Peyer's patch (tissue), 4 donors: ENCODE data around the gene NOG. TPM values are rescaled to one million over a fixed set of nuclear protein-coding genes. Genes with fewer than 3 reads are reported as not detected.

Experiments used
- DNase-seq, 3 donors: peaks; one replicate each; pipeline ENCODE4 v3.0.0-alpha.2; 2017 to 2019
- H3K27ac ChIP-seq, 4 donors: fragments of 200-600 bp; sonication (generic); one replicate each; pipeline ENCODE4 v1.5.1; 2016 to 2019
- H3K27me3 ChIP-seq, 2 donors: fragments of 200-600 bp; sonication (generic); one replicate each; pipeline ENCODE4 v1.5.1; 2019
- H3K36me3 ChIP-seq, 3 donors: fragments of 200-600 bp; sonication (generic); one replicate each; pipeline ENCODE4 v1.5.1; 2016 to 2019
- H3K4me1 ChIP-seq, 4 donors: fragments of 200-600 bp; sonication (generic); one replicate each; pipeline ENCODE4 v1.5.1; 2016 to 2019
- H3K4me3 ChIP-seq, 4 donors: fragments of 200-600 bp; sonication (generic); 1 replicate in 3 of 4; 2 replicates in 1 of 4; pipeline ENCODE4 v1.5.1; 2016 to 2019; ENCODE audit warnings: mild to moderate bottlenecking in 1 of 4
- H3K9me3 ChIP-seq, 4 donors: fragments of 200-600 bp; sonication (generic); one replicate each; pipeline ENCODE4 v1.5.1; 2016 to 2019; ENCODE audit warnings: mild to moderate bottlenecking in 1 of 4
- POLR2A ChIP-seq, 2 donors: fragments of 450-650 bp; IDR thresholded peaks; one replicate each; pipeline ENCODE4 v1.5.1; 2017; ENCODE audit warnings: antibody characterized with exemption in 2 of 2, mild to moderate bottlenecking in 2 of 2, moderate library complexity in 2 of 2
- total RNA-seq, 4 donors: library from RNA; depleted of rRNA; stranded (reverse); fragments of >200 nt; gene quantifications; one replicate each; pipeline ENCODE4 v1.1.0, GENCODE V29; 2016
- TF ChIP-seq, protein P1 (sequence below), 6 experiments: fragments of 450-650 bp in 4 of 6; fragments of 200-600 bp in 2 of 6; sonication (generic) in 1 of 6; IDR thresholded peaks; one replicate each; pipeline ENCODE4 v1.5.1; 2017 to 2019; ENCODE audit warnings: antibody characterized with exemption in 6 of 6, mild to moderate bottlenecking in 3 of 6, moderate library complexity in 1 of 6

NOG gene
- total RNA-seq, 4 donors from 2014 or later: 0.40 TPM; not detected in 3

DNA sequence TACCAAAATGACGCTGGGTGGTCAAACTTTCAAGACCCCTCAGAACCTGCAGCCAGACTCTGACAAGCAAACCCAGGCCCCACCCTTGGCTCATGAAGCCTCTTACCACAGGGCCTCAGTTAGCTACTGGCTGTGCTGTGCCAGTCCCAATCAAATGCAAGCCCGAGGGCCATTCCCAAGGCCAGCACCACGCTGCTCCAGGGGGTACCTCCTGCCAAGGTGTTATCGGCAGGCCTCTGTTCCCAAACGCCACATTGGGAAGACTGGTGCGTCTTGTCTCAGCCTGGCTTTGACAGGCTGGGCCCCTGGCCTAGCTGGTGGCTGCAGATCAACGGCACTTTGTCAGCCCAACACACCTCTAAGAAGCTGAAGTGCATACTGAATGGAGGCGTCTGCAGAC lies 35.8 kb upstream of the NOG start:
- H3K4me3 ChIP-seq: no peak overlapping the region
- no peaks in the 10 kb centered on the region for H3K36me3 ChIP-seq
- no peaks in the 10 kb centered on the region for H3K27me3 ChIP-seq
- no peaks in the 10 kb centered on the region for H3K4me1 ChIP-seq
- H3K27ac ChIP-seq: no peak overlapping the region
- TF ChIP-seq, protein P1, sequence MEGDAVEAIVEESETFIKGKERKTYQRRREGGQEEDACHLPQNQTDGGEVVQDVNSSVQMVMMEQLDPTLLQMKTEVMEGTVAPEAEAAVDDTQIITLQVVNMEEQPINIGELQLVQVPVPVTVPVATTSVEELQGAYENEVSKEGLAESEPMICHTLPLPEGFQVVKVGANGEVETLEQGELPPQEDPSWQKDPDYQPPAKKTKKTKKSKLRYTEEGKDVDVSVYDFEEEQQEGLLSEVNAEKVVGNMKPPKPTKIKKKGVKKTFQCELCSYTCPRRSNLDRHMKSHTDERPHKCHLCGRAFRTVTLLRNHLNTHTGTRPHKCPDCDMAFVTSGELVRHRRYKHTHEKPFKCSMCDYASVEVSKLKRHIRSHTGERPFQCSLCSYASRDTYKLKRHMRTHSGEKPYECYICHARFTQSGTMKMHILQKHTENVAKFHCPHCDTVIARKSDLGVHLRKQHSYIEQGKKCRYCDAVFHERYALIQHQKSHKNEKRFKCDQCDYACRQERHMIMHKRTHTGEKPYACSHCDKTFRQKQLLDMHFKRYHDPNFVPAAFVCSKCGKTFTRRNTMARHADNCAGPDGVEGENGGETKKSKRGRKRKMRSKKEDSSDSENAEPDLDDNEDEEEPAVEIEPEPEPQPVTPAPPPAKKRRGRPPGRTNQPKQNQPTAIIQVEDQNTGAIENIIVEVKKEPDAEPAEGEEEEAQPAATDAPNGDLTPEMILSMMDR (IDR thresholded peaks at IDR 0.05): no peak
- TF ChIP-seq POLR2A (IDR thresholded peaks at IDR 0.05): no peak
- no peaks in the 10 kb centered on the region for H3K9me3 ChIP-seq
- no peak for DNase-seq

DNA sequence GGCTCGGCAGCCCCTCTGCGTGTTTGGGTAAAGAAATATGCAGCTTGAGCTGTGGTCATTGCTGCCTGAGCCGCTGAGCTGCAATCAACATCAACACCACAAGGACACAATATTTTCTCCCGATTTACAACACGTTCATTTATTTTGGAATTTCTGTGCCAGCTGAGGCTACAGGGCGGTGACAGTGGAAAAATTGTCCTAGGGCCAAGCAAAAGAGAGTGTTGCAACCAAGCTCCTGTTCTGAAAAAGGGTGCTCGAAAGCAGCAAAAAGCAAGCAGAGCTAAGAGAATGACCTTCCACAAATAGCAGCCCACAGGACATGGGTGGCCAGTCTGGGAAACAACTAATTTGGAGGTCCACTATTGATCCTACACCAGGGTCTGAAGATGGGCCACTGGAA lies 35.4 kb upstream of the NOG start:
- no peak overlapping the region for H3K4me3 ChIP-seq
- H3K27ac ChIP-seq: no peak overlapping the region
- H3K9me3 ChIP-seq: no peaks in the 10 kb centered on the region
- H3K4me1 ChIP-seq: no peaks in the 10 kb centered on the region
- no peaks in the 10 kb centered on the region for H3K36me3 ChIP-seq
- TF ChIP-seq POLR2A (IDR thresholded peaks at IDR 0.05): no peak
- TF ChIP-seq, protein P1 (IDR thresholded peaks at IDR 0.05): no peak
- DNase-seq: no peak
- no peaks in the 10 kb centered on the region for H3K27me3 ChIP-seq

DNA sequence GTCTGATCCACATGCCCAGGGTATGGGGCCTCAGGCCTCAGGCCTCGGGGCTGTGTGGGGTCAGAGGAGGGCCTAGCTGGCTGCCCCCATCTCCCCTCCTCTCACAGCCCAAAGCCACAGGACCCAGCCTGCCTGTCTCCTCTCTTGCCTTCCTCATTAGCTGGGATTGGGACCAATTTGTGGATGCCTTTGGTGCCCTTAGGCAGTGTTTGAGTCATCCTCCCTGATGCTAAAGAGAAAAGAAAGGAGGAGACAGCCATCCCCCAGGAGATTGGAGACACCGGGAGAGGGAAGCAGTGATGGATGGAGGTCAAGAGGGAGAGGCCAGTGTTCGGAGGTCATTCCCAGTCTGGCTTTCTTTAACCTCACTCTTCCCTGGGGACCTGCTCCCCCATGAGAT lies 23.3 kb upstream of the NOG start:
- Histone ChIP-seq H3K27me3 (no peaks in the 10 kb centered on the region), H3K4me1 (no peaks in the 10 kb centered on the region), H3K9me3 (no peaks in the 10 kb centered on the region), H3K36me3 (no peaks in the 10 kb centered on the region), H3K27ac (no peak overlapping the region), H3K4me3 (no peak overlapping the region)
- DNase-seq: no peak
- TF ChIP-seq, protein P1 (IDR thresholded peaks at IDR 0.05): no peak
- no peak for TF ChIP-seq POLR2A (IDR thresholded peaks at IDR 0.05)

DNA sequence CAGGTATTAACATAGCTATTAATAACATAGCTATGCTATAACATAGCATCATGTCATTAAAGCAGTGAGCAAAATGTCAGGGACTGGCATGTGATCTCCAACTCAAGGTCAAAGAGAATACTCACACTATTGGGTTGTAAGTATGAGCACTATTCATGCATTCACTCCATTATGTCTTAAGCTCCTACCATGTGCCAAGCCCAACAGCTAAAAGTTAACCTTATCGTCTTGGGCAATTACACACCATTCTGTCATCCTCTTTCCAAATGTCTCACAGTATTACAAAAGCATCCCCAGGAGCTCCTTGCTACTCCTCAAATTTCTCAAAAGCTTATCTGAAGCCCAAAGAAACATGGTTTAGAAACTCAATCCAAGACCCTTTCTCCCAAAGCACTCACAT lies 22.0 kb upstream of the NOG start:
- TF ChIP-seq, protein P1 (IDR thresholded peaks at IDR 0.05): no peak
- no peak for TF ChIP-seq POLR2A (IDR thresholded peaks at IDR 0.05)
- DNase-seq: no peak
- Histone ChIP-seq H3K4me3 (no peak overlapping the region), H3K36me3 (no peaks in the 10 kb centered on the region), H3K9me3 (no peaks in the 10 kb centered on the region), H3K27me3 (no peaks in the 10 kb centered on the region), H3K4me1 (no peaks in the 10 kb centered on the region), H3K27ac (no peak overlapping the region)

DNA sequence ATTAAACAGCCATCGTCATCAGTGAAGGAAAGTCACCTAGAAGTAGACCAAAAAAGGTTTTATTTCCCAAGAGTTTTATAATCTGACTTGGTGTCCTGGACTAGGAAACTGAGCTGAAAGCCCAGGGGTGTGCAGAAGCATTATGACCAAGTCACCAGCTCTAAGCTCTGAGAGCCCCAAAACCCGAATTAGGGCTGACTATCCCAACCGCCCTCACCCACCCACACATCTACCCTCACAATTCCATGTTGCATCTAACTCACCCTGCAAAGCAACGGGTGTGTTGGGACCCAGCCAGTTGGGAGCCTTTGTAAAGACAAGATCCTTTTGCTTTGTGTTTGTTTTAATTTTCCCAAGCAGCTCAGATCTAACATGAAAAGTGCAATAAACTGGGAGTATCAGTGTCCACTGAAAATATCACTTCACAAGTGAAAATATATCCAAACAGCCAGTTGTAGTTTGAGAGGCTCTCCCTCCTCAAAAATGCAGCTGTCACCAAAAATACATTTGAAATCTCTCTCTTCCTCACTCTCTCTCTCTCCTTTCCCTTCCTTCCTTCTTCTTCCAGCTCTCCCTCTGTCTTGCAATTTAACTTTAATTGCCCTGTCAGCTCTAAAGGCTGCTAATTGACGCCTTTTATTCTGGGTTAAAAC lies 16.2 kb upstream of the NOG start:
- H3K27me3 ChIP-seq: no peaks in the 10 kb centered on the region
- no peak for DNase-seq
- H3K9me3 ChIP-seq: no peaks in the 10 kb centered on the region
- no peaks in the 10 kb centered on the region for H3K4me1 ChIP-seq
- H3K36me3 ChIP-seq: no peaks in the 10 kb centered on the region
- TF ChIP-seq, protein P1 (IDR thresholded peaks at IDR 0.05): no peak
- TF ChIP-seq POLR2A (IDR thresholded peaks at IDR 0.05): no peak
- no peak overlapping the region for H3K4me3 ChIP-seq
- no peak overlapping the region for H3K27ac ChIP-seq

DNA sequence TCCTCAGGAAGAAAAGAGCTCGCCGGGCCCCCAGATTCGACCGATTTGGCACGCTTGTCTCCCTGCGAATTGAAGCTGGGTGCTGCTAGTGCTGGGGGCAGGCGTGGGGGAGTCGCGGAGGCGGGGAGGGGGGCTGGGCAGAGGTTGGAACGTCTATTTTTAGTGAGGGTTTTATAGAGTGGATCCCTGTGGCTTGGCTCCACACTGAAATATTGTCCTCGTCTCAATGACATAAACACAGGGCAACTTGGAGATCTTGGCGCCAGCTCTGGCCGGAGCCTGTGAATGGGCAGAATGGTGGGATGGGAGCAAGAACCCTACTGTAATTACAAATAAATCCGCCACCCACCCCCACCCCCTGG lies 15.7 kb upstream of the NOG start:
- no peaks in the 10 kb centered on the region for H3K9me3 ChIP-seq
- H3K27me3 ChIP-seq: no peaks in the 10 kb centered on the region
- H3K27ac ChIP-seq: no peak overlapping the region
- H3K36me3 ChIP-seq: no peaks in the 10 kb centered on the region
- DNase-seq: no peak
- no peaks in the 10 kb centered on the region for H3K4me1 ChIP-seq
- no peak for TF ChIP-seq POLR2A (IDR thresholded peaks at IDR 0.05)
- TF ChIP-seq, protein P1 (IDR thresholded peaks at IDR 0.05): no peak
- H3K4me3 ChIP-seq: no peak overlapping the region
